Fibroblast of skin of back (primary cell): ENCODE measurements around the gene ST3GAL4.
A peak's percentile ranks its signal among the peaks of the same experiment; 100 is the strongest.

Experiments
- DNase-seq: peaks from one replicate; pipeline ENCODE4 v3.0.0-alpha.2; 2013

ST3GAL4 gene

GRCh38 chr11:126331286-126331685 lies 24.2 kb upstream of the ST3GAL4 start:
- DNase-seq = no peak

- peak; percentile 87 for DNase-seq
Observed at GRCh38 chr11:126332221-126332711, 23.2 kb upstream of the ST3GAL4 start.

- DNase-seq = no peak
Observed at GRCh38 chr11:126333142-126333541, 22.3 kb upstream of the ST3GAL4 start.

GRCh38 chr11:126334659-126335462 lies 20.6 kb upstream of the ST3GAL4 start:
- DNase-seq = peak; percentile 79

GRCh38 chr11:126335463-126335760 lies 20.1 kb upstream of the ST3GAL4 start:
- no peak for DNase-seq

- DNase-seq = no peak
Observed at GRCh38 chr11:126336138-126336541, 19.3 kb upstream of the ST3GAL4 start.

- DNase-seq = no peak
Observed at GRCh38 chr11:126336671-126337101, 18.8 kb upstream of the ST3GAL4 start.

GRCh38 chr11:126337126-126337473 lies 18.4 kb upstream of the ST3GAL4 start:
- DNase-seq = no peak

- no peak for DNase-seq
Observed at GRCh38 chr11:126337474-126338241, 17.8 kb upstream of the ST3GAL4 start.

GRCh38 chr11:126338346-126339055 lies 17.0 kb upstream of the ST3GAL4 start:
- DNase-seq = no peak

- DNase-seq = no peak
Observed at GRCh38 chr11:126339073-126339862, 16.2 kb upstream of the ST3GAL4 start.

GRCh38 chr11:126339863-126340434 lies 15.5 kb upstream of the ST3GAL4 start:
- no peak for DNase-seq

GRCh38 chr11:126340960-126341606 lies 14.4 kb upstream of the ST3GAL4 start:
- DNase-seq = no peak

- peak; percentile 98 for DNase-seq
Observed at GRCh38 chr11:126341760-126342161, 13.7 kb upstream of the ST3GAL4 start.

GRCh38 chr11:126343051-126343450 lies 12.4 kb upstream of the ST3GAL4 start:
- DNase-seq = no peak

- DNase-seq = no peak
Observed at GRCh38 chr11:126344141-126345080, 11.1 kb upstream of the ST3GAL4 start.

- no peak for DNase-seq
Observed at GRCh38 chr11:126345283-126345682, 10.2 kb upstream of the ST3GAL4 start.

GRCh38 chr11:126345759-126346585 lies 9.5 kb upstream of the ST3GAL4 start:
- DNase-seq = peak; percentile 54

- no peak for DNase-seq
Observed at GRCh38 chr11:126346586-126346940, 8.9 kb upstream of the ST3GAL4 start.

GRCh38 chr11:126346946-126347345 lies 8.5 kb upstream of the ST3GAL4 start:
- peak; percentile 50 for DNase-seq
